OCI-LY3 (cell line): Measurements from ENCODE around the gene DENND1C.

Source experiments
- H2AFZ ChIP-seq: fragments of 200-600, 300-600 bp; shearing (Covaris generic); 2 replicates; pipeline ENCODE4 v1.6.0; 2014; ENCODE audit warnings: antibody characterized with exemption, low read depth, low read length
- H3K27ac ChIP-seq: fragments of 200-600, 300-600 bp; sonication (generic); 2 replicates; pipeline ENCODE4 v1.5.1; 2014; ENCODE audit warnings: mild to moderate bottlenecking, low read length, moderate library complexity, mixed read lengths
- H3K27me3 ChIP-seq: fragments of 200-600, 300-600 bp; sonication (generic); 2 replicates; pipeline ENCODE4 v1.6.1; 2014; ENCODE audit warnings: low read depth, low read length, mixed read lengths
- H3K36me3 ChIP-seq: fragments of 200-600, 300-600 bp; sonication (generic); replicated peaks from 2 replicates; pipeline ENCODE3; 2014; ENCODE audit warnings: low read depth, low read length, mixed read lengths
- H3K4me1 ChIP-seq: fragments of 300-600, 200-600 bp; sonication (generic); 2 replicates; pipeline ENCODE4 v1.6.1; 2014; ENCODE audit warnings: low read length, mixed read lengths
- H3K4me2 ChIP-seq: fragments of 200-600, 300-600 bp; sonication (generic); 2 replicates; pipeline ENCODE4 v1.6.1; 2014; ENCODE audit warnings: low read length, mixed read lengths
- H3K4me3 ChIP-seq: fragments of 300-600, 200-600 bp; sonication (generic); 2 replicates; pipeline ENCODE4 v1.5.1; 2014; ENCODE audit warnings: antibody characterized with exemption, mild to moderate bottlenecking, low read length, moderate library complexity
- H3K79me2 ChIP-seq: fragments of 300-600, 200-600 bp; shearing (Covaris generic); 2 replicates; pipeline ENCODE4 v1.6.1; 2014; ENCODE audit warnings: mild to moderate bottlenecking, low read length, mixed read lengths
- H3K9ac ChIP-seq: fragments of 300-600, 200-600 bp; shearing (Covaris generic); 2 replicates; pipeline ENCODE4 v1.6.0; 2014; ENCODE audit warnings: mild to moderate bottlenecking, low read length, moderate library complexity
- H3K9me3 ChIP-seq: fragments of 200-600, 300-600 bp; shearing (Covaris generic); 2 replicates; pipeline ENCODE4 v1.6.1; 2014; ENCODE audit warnings: low read length, mixed read lengths; ENCODE audit not compliant: insufficient read depth
- H4K20me1 ChIP-seq: fragments of 200-600, 300-600 bp; sonication (generic); 2 replicates; pipeline ENCODE4 v1.6.1; 2016; ENCODE audit warnings: low read length, mixed read lengths; ENCODE audit not compliant: insufficient read depth
- CTCF ChIP-seq: fragments of 200-600, 300-600 bp; sonication (generic); IDR thresholded peaks from 2 replicates; pipeline ENCODE4 v1.5.1; 2014; ENCODE audit warnings: antibody characterized with exemption, low read length, low read depth
- EZH2phosphoT487 ChIP-seq: fragments of 200-600 bp; shearing (Covaris generic); IDR thresholded peaks from 2 replicates; pipeline ENCODE4 v1.6.1; 2018; ENCODE audit warnings: antibody characterized with exemption, mixed run types, low read depth

Gene DENND1C

GRCh38 chr19:6440905-6441304, 40.7 kb downstream of the DENND1C start:
- Histone ChIP-seq H3K36me3 (peaks cover 21% of the 10 kb centered on the region), H3K79me2 (no peaks in the 10 kb centered on the region), H3K27me3 (no peaks in the 10 kb centered on the region), H3K4me2 (no peak overlapping the region), H3K9ac (no peak overlapping the region), H2AFZ (no peak overlapping the region), H3K9me3 (no peaks in the 10 kb centered on the region), H3K27ac (no peak overlapping the region), H3K4me1 (no peaks in the 10 kb centered on the region), H4K20me1 (no peaks in the 10 kb centered on the region), H3K4me3 (no peak overlapping the region)
- no peak for TF ChIP-seq CTCF
- TF ChIP-seq EZH2phosphoT487, result no peak

GRCh38 chr19:6439743-6440142, 41.8 kb downstream of the DENND1C start:
- H3K27ac ChIP-seq, result no peak overlapping the region
- TF ChIP-seq CTCF (no peak), EZH2phosphoT487 (no peak)
- H4K20me1 ChIP-seq, result no peaks in the 10 kb centered on the region
- H3K27me3 ChIP-seq, result no peaks in the 10 kb centered on the region
- H3K36me3 ChIP-seq, result peaks cover 13% of the 10 kb centered on the region
- no peak overlapping the region for H3K4me3 ChIP-seq
- H2AFZ ChIP-seq, result no peak overlapping the region
- no peaks in the 10 kb centered on the region for H3K79me2 ChIP-seq
- no peak overlapping the region for H3K9ac ChIP-seq
- H3K4me2 ChIP-seq, result no peak overlapping the region
- H3K9me3 ChIP-seq, result no peaks in the 10 kb centered on the region
- no peaks in the 10 kb centered on the region for H3K4me1 ChIP-seq

- TF ChIP-seq EZH2phosphoT487 (no peak), CTCF (no peak)
- no peak within 1 kb of the TSS for H3K4me2 ChIP-seq
- H3K27me3 ChIP-seq, result no peaks in the 10 kb centered on the region
- no peak within 1 kb of the TSS for H3K9ac ChIP-seq
- no peaks in the 10 kb centered on the region for H3K79me2 ChIP-seq
- no peak within 1 kb of the TSS for H2AFZ ChIP-seq
- no peaks in the 10 kb centered on the region for H4K20me1 ChIP-seq
- H3K36me3 ChIP-seq, result no peaks in the 10 kb centered on the region
- H3K4me1 ChIP-seq, result peaks cover 6% of the 10 kb centered on the region; the same call in 1 of the 2 replicates
- H3K9me3 ChIP-seq, result no peaks in the 10 kb centered on the region
- H3K27ac ChIP-seq, result no peak within 1 kb of the TSS
- no peak within 1 kb of the TSS for H3K4me3 ChIP-seq
Observed at GRCh38 chr19:6433663-6434062, 47.9 kb downstream of the DENND1C start, which contains the start of gene SLC25A41. Gene SLC25A41, minus strand, starts transcription at chr19:6433763. Its CDS starts 70 bp downstream, at chr19:6433693.

- H4K20me1 ChIP-seq, result no peaks in the 10 kb centered on the region
- no peak overlapping the region for H3K4me3 ChIP-seq
- no peaks in the 10 kb centered on the region for H3K27me3 ChIP-seq
- no peaks in the 10 kb centered on the region for H3K9me3 ChIP-seq
- H3K9ac ChIP-seq, result no peak overlapping the region
- no peak overlapping the region for H3K4me2 ChIP-seq
- no peaks in the 10 kb centered on the region for H3K36me3 ChIP-seq
- H2AFZ ChIP-seq, result no peak overlapping the region
- no peaks in the 10 kb centered on the region for H3K79me2 ChIP-seq
- H3K27ac ChIP-seq, result no peak overlapping the region
- TF ChIP-seq EZH2phosphoT487 (no peak), CTCF (no peak)
- H3K4me1 ChIP-seq, result peaks cover 6% of the 10 kb centered on the region; the same call in 1 of the 2 replicates
Observed at GRCh38 chr19:6433165-6433564, 48.4 kb downstream of the DENND1C start.
